ENCODE data around the gene FOSL2.

The FOSL2 gene

DNA sequence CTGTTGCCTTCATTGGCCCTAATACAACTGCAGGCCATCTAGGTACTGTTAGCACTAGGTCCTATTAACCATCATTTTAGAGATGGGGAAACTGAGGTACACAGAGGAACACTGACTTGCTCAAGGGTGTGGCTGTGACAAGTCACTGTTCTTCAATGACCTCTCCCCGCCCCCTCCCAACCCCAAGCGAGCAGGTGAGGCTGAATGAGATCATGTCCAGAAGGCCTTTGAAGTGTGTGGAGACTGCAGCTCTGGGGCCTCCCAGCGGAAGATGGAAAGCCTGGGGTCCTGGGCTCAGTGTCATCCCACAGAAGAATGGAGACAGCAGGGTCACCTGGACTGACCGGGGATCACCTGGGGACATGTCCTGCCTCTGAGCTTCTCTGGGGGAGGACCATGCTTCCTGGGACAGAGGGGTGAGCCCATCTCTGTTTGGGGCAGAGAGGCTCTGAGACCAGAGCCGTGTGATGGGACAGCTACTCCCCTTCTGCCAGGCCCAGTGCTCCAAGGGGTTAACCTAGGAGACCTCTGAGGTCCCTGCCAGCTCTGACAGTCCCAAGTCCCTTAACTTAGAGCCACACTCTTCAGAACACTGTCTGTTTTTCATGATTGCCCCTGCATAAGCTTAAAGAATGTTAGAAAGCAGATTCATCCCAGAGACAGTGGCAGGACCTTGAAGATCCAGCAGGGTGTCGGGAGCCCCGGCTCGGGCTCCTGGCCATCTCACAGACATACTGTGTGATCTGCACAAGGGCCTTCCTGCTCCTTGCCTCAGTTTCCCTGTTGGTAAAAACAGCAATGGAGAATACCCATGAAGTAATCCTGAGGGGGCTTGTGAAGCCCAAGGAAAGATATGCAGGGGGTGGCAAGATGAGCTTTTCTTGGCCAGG, 16.7 kb upstream of the FOSL2 start:
- TF ChIP-seq, protein P1, sequence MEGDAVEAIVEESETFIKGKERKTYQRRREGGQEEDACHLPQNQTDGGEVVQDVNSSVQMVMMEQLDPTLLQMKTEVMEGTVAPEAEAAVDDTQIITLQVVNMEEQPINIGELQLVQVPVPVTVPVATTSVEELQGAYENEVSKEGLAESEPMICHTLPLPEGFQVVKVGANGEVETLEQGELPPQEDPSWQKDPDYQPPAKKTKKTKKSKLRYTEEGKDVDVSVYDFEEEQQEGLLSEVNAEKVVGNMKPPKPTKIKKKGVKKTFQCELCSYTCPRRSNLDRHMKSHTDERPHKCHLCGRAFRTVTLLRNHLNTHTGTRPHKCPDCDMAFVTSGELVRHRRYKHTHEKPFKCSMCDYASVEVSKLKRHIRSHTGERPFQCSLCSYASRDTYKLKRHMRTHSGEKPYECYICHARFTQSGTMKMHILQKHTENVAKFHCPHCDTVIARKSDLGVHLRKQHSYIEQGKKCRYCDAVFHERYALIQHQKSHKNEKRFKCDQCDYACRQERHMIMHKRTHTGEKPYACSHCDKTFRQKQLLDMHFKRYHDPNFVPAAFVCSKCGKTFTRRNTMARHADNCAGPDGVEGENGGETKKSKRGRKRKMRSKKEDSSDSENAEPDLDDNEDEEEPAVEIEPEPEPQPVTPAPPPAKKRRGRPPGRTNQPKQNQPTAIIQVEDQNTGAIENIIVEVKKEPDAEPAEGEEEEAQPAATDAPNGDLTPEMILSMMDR (IDR thresholded peaks at IDR 0.05) = no peak
- no peak for DNase-seq
- no peaks in the 10 kb centered on the region for H3K36me3 ChIP-seq
- no peaks in the 10 kb centered on the region for H3K9me3 ChIP-seq
- H3K4me1 ChIP-seq = no peaks in the 10 kb centered on the region
- H3K4me3 ChIP-seq = no peak overlapping the region
- intact Hi-C loops (cut with DNase I; ENCODE audit: low total_unique reads) = no loop called here
- H3K27ac ChIP-seq = no peak overlapping the region
- H3K27me3 ChIP-seq = no peaks in the 10 kb centered on the region

DNA sequence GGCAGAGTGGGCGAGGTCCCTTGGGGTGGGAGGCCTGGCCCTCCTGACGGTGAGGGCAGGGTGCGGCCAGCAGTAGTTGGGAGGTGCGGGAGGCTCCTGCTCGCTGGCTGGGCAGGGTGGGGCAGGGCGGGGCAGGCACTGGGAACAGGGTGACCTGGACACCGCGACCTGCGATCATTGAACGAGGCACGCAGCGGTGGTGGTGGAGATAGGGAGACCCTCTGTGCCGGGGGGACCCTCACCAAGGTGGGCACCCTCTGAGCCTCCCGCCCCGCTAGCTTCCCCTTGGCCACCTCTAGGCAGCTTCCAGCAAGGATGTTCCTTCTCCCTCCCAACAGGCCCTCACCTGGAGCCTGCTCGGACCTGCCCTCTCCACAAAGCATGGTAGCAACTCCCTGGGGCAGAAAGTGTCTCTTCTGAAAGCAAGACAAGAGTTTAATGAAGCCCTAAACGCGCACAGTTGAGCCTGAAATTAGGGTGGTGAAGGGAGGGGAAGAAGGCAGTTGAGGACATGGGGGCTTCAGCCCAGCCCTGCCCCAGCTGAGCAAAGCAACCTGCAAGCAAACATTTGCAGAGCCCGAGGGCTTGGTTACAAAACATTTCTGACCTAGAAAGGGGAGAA, 15.4 kb upstream of the FOSL2 start:
- Histone ChIP-seq H3K36me3 (no peaks in the 10 kb centered on the region), H3K27ac (no peak overlapping the region), H3K27me3 (no peaks in the 10 kb centered on the region), H3K4me1 (no peaks in the 10 kb centered on the region), H3K4me3 (no peak overlapping the region), H3K9me3 (no peaks in the 10 kb centered on the region)
- TF ChIP-seq, protein P1 (IDR thresholded peaks at IDR 0.05) = no peak
- DNase-seq = no peak
- intact Hi-C loops (cut with DNase I; ENCODE audit: low total_unique reads) = no loop called here

- peaks cover 0 to 4% (median 0%) of the 10 kb centered on the region in 4 donors for H3K4me1 ChIP-seq
- no peaks in the 10 kb centered on the region for H3K9me3 ChIP-seq
- H3K27ac ChIP-seq = no peak overlapping the region
- TF ChIP-seq, protein P1 (IDR thresholded peaks at IDR 0.05) = no peak
- DNase-seq = no peak
- intact Hi-C loops (cut with DNase I; ENCODE audit: low total_unique reads) = no loop called here
- H3K27me3 ChIP-seq = no peaks in the 10 kb centered on the region
- no peak overlapping the region for H3K4me3 ChIP-seq
- H3K36me3 ChIP-seq = no peaks in the 10 kb centered on the region
These were observed 14.5 kb upstream of the FOSL2 start for GRCh38 chr2:28377984-28378678.

- TF ChIP-seq, protein P1 (IDR thresholded peaks at IDR 0.05) = no peak
- no peaks in the 10 kb centered on the region for H3K36me3 ChIP-seq
- H3K4me1 ChIP-seq = peaks cover 0 to 4% (median 0%) of the 10 kb centered on the region in 4 donors
- DNase-seq = no peak
- intact Hi-C loops (cut with DNase I; ENCODE audit: low total_unique reads) = no loop called here
- H3K27ac ChIP-seq = no peak overlapping the region
- no peak overlapping the region for H3K4me3 ChIP-seq
- no peaks in the 10 kb centered on the region for H3K9me3 ChIP-seq
- H3K27me3 ChIP-seq = no peaks in the 10 kb centered on the region
These were observed 13.7 kb upstream of the FOSL2 start for GRCh38 chr2:28378679-28379584.

GRCh38 chr2:28380219-28380618, 12.4 kb upstream of the FOSL2 start:
- no peak overlapping the region for H3K4me3 ChIP-seq
- intact Hi-C loops (cut with DNase I; ENCODE audit: low total_unique reads) = no loop called here
- no peaks in the 10 kb centered on the region for H3K27me3 ChIP-seq
- no peaks in the 10 kb centered on the region for H3K9me3 ChIP-seq
- TF ChIP-seq, protein P1 (IDR thresholded peaks at IDR 0.05) = no peak
- no peaks in the 10 kb centered on the region for H3K36me3 ChIP-seq
- no peak overlapping the region for H3K27ac ChIP-seq
- no peak for DNase-seq
- peaks cover 0 to 4% (median 0%) of the 10 kb centered on the region in 4 donors for H3K4me1 ChIP-seq

Data from tibial artery (tissue), 4 donors.